AML-193 (cell line): ENCODE data around the gene COL27A1.
A peak's percentile ranks its signal among the peaks of the same experiment; 100 is the strongest.

Experiments
- DNase-seq, 2 experiments: peaks; one replicate each; lab custom pipeline; 2025; lab: John Stamatoyannopoulos, UW

COL27A1 gene

GRCh38 chr9:114155263-114155994 is at the start of gene COL27A1:
Gene COL27A1 (plus strand): TSS chr9:114155537. CDS start chr9:114155951, 414 bp downstream.
- DNase-seq = peak; percentile 30

- DNase-seq = no peak
Observed at GRCh38 chr9:114107286-114108001, 47.9 kb upstream of the COL27A1 start.

GRCh38 chr9:114108016-114108833 is 47.1 kb upstream of the COL27A1 start:
- DNase-seq = peak; percentile 13 to 40

- no peak for DNase-seq
Observed at GRCh38 chr9:114109124-114109523, 46.2 kb upstream of the COL27A1 start.

- DNase-seq = no peak
Observed at GRCh38 chr9:114110180-114110579, 45.2 kb upstream of the COL27A1 start.

- no peak for DNase-seq
Observed at GRCh38 chr9:114112325-114112724, 43.0 kb upstream of the COL27A1 start.

GRCh38 chr9:114112778-114113584 is 42.4 kb upstream of the COL27A1 start:
- DNase-seq = no peak

- no peak for DNase-seq
Observed at GRCh38 chr9:114114364-114114763, 41.0 kb upstream of the COL27A1 start.

GRCh38 chr9:114115654-114116125 is 39.6 kb upstream of the COL27A1 start:
- DNase-seq = no peak

GRCh38 chr9:114116126-114116747 is 39.1 kb upstream of the COL27A1 start:
- DNase-seq = no peak

- no peak for DNase-seq
Observed at GRCh38 chr9:114117614-114117995, 37.7 kb upstream of the COL27A1 start.

GRCh38 chr9:114117996-114118830 is 37.1 kb upstream of the COL27A1 start:
- DNase-seq = no peak

- DNase-seq = no peak
Observed at GRCh38 chr9:114119242-114120191, 35.8 kb upstream of the COL27A1 start.

- no peak for DNase-seq
Observed at GRCh38 chr9:114120192-114121014, 34.9 kb upstream of the COL27A1 start.

- DNase-seq = no peak
Observed at GRCh38 chr9:114121227-114122135, 33.9 kb upstream of the COL27A1 start.

GRCh38 chr9:114122136-114123027 is 33.0 kb upstream of the COL27A1 start:
- no peak for DNase-seq
